SK-N-DZ (cell line): ENCODE data around the gene AIFM2.
A peak's percentile ranks its signal among the peaks of the same experiment; 100 is the strongest.
"Not testable (repeated sequence)": the region's sequence is repeated elsewhere in the genome, so short reads cannot be mapped to it uniquely, and the experiment has no call there.

ENCODE experiments used
- DNase-seq: peaks from one replicate; pipeline ENCODE4 v3.0.0-alpha.2; 2015; ENCODE audit warnings: low spot score

The AIFM2 gene

GRCh38 chr10:70123166-70123565, 9.5 kb downstream of the AIFM2 start:
- not testable (repeated sequence) for DNase-seq

DNA sequence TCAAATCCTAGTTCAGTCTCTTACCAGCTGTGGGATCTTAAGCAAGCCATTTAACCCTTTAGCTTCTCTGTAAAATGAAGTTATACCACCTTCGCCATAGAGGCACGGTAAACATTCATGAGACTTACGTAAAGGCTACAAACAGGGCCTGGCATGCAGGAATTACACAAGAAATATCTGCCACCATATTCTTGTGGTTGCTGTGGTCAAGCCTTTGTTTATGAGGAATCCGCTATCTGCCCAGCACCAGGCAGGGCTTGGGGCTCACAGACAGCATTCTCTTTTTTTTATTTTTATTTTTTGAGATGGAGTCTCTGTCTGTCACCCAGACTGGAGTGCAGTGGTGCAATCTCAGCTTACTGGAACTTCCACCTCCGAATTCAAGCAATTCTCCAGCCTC, 9.9 kb downstream of the AIFM2 start:
- DNase-seq: no peak

- no peak for DNase-seq
Observed at GRCh38 chr10:70121281-70121949, 11.2 kb downstream of the AIFM2 start.

GRCh38 chr10:70120417-70120816, 12.2 kb downstream of the AIFM2 start:
- DNase-seq: no peak

DNA sequence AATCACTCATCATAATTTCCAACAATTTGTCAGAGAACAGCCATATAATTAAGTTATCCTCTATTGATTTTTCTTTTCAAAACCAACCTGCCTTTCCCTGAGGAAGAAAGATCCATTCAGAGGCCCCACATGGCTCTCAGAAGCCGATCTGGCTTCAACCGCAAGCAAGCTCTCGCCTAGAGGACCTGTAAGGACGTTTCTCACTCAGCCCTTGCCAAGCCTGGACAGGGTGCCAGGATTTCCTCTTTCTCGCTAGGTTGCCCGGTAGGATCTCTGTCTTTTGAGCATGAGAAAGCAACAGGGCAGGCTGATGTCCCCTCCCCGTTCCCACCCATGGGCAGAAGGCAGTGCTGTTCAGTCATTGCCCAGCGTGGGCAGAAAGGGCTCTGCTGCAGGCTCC, 13.0 kb downstream of the AIFM2 start:
- DNase-seq: peak; percentile 41

DNA sequence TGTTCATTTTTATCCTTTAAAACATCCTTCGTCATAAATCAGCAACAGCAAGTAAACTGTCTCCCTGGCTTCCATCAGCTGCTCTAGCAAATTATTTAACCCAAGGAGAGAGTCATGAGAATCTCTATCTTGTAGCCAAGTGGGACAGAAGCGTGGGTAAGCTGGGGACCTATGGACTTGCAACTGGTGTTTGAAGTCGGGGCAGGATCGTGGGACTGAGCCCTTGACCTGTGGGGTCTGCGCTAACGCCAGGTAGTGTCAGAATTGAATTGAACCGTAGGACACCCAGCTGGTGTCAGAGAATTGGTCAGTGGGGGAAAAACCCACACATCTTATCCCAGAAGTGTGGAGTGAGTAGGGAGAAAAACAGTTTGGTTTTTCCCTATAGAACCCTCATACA, 13.4 kb downstream of the AIFM2 start:
- DNase-seq: no peak

DNA sequence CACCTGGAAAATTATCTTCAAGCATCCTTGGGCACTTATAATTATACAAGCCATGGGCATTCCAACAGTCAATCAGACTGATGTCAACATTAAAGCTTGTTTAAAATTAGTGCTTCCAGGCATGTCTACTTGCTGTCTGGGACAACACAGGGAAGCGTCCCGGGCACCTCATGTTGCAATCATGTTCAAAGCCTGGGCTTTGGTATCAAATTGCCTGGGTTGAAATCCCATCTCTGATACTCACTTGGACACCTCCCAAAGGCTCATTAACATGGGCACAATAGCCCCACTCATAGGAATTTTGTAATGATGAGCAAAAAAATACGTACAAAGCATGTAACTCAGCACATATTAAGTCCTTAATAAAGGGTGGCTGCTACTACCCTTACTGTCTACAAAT, 14.4 kb downstream of the AIFM2 start:
- DNase-seq: no peak

DNA sequence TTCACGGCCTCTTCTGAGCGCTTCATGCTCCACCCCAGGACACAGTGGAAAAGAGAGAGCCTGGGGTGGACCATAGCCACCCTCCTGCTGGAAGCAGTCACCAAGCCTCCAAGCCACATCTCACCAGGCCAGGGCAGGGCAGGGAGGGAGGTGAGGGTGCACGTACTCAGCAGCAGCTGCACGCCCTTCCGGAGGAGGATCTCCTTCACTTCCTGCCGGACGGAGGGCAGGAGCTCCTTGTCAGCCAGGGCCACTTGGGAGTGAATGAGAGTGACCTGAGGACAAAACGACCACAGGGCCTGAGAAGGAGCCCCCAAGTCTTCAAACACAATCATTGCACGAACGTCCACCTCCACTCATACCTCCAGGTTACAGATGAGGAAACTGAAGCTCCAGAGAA, 15.0 kb downstream of the AIFM2 start:
- no peak for DNase-seq

DNA sequence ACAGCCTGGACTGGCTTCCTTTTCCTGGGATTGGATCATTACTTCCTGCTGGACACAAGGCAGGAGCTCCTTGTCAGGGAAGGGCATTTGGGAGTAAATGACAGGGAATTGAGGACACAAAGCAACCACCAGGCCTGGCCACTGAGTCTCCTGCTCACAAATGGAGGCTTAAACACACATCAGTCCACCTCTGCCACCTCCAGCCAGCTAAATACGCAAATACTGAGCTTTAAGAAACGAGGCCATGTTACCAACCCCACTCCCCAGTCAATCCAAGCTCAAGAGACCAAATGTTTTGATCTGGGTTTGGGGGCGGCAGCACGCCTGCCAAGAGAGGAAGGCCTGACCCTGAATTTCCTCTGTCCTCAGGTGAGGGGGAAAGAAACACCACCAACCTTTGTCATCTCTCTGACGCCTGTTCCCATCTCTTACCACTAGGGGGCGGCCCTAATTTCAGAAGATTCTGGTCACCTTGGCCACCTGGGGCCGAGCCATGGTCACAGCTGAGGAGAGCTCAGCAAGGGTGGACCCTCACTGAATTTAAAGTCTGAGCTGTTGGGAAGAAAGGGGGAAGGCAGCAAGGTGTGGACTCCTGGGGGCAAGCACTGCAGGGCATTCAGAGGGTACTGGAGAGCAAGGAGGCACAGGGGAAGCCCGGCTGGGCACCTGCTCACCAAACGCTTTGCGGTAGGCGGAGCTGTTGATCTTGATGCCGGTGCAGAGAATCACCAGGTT, 16.5 kb downstream of the AIFM2 start:
- DNase-seq: peak; percentile 60

DNA sequence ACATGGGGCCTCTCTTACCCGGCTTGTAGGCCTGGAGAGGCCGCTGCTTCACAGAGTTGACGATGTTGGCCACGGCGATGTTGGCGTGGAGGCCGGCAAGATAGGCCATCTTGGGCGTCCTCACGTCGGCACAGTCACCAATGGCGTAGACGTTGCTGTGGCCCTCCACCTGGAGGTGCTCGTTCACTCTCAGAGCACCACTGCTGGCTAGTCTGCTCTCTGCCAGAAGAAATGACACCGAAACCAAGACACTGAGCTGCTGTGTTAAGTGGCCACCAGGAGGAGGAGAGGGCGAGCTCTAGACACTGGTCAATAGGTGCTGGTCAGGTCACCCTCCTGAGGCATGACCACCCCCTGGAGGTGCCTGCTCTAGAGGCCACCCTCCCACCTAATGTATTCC, 17.7 kb downstream of the AIFM2 start:
- DNase-seq: no peak

GRCh38 chr10:70112071-70112470, 20.6 kb downstream of the AIFM2 start:
- DNase-seq: no peak

DNA sequence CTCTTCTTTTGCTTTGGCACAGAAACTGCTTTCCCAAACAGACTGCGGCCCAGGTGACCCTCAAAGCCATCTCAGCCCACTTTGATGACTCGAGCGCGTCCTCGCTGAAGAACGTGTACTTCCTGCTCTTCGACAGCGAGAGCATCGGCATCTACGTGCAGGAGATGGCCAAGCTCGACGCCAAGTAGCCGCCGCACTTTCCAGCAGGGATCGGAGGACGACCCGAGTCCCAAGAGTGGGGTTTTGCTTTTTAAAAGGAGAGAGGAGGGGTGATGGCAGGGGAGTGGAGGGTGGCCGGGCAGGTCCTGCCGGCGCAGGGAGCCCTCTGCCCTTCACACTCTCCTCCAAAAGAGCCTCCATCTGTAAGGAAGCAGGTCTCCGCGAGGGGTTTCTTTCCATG, 21.1 kb downstream of the AIFM2 start:
- no peak for DNase-seq

- DNase-seq: no peak
Observed at GRCh38 chr10:70109064-70109729, 23.4 kb downstream of the AIFM2 start.

GRCh38 chr10:70106958-70107791, 25.4 kb downstream of the AIFM2 start:
- no peak for DNase-seq

DNA sequence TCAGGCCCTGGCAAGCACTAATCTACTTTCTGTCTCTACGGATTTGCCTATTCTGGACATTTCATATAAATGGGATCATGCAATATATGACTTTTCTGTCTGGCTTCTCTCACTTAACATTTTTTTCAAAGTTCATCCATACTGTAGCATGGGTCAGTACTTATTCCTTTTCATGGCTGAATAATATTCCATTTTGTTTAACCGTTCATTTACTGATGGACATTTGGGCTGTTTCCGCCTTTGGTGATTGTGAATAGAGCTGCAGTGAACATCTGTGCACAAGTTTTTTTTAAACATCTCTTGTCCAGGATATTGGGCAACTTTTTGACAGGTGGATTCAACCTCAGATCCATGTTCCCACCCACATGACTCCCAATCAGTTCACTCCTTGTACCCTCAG, 31.0 kb downstream of the AIFM2 start:
- DNase-seq: no peak

GRCh38 chr10:70101068-70101562, 31.5 kb downstream of the AIFM2 start:
- DNase-seq: not testable (repeated sequence)

- no peak for DNase-seq
Observed at GRCh38 chr10:70098271-70098670, 34.4 kb downstream of the AIFM2 start.

- DNase-seq: no peak
Observed at GRCh38 chr10:70097459-70097858, 35.2 kb downstream of the AIFM2 start.

- no peak for DNase-seq
Observed at GRCh38 chr10:70096705-70097420, 35.8 kb downstream of the AIFM2 start.

DNA sequence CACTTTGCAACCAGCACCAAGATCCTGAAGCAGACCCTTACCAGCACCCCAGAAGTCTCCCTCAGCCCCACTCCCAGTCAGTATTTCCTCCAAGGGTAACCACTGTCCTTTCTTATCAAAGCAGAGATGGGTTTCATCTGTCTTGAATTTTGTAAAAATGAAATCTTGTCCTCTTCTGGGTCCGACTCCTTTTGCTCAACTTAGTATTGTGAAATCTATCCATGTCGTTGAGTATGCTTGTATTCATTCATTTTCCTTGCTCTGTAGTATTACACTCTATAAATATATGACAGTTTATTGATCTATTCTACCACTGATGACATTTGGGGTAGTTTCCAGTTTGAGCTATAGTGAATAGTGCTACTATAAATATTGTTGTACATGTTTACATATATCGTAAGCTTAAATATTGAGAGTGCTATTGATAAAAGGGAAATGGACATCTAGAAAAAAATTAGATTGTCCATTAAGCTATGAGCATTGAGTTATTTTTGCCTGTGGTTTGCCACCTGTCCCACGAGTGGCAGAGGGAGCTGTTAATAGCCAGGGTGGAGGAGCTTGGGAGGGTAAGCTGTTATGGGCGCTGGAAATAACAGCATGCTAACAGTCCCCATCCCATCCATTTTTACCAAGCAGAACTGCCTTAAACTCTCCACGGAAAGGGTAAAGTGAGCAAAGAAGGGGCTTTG, 36.5 kb downstream of the AIFM2 start:
- no peak for DNase-seq
